Stimulated activated naive CD8-positive, alpha-beta T cell treated with anti-CD3 and anti-CD28 coated beads, Interleukin-15, amount 100 ng/mL, for 72 hours (primary cell): ENCODE data around the gene NPTX1.

Experiments used
- ATAC-seq: fragments of 150-1000 bp; cut with Tn5 transposase; 2 replicates; pipeline ENCODE4 v1.10.0; 2021; ENCODE audit warnings: mild to moderate bottlenecking, moderate library complexity
- DNase-seq, 2 donors: peaks; one replicate each; pipeline ENCODE4 v3.0.0; 2021 to 2022
- H3K27ac Mint-ChIP-seq, 2 donors: one replicate each; pipeline ENCODE4 v1.8.0; 2022; ENCODE audit warnings: mild to moderate bottlenecking in 2 of 2, mixed read lengths in 2 of 2, moderate library complexity in 2 of 2
- H3K27me3 Mint-ChIP-seq: one replicate; pipeline ENCODE4 v1.8.0; 2022; ENCODE audit warnings: mixed read lengths
- H3K4me1 Mint-ChIP-seq: one replicate; pipeline ENCODE4 v1.8.0; 2022; ENCODE audit warnings: mild to moderate bottlenecking, mixed read lengths
- H3K4me3 Mint-ChIP-seq, 2 donors: one replicate each; pipeline ENCODE4 v1.8.0; 2022; ENCODE audit warnings: mild to moderate bottlenecking in 2 of 2, mixed read lengths in 2 of 2, moderate library complexity in 1 of 2
- H3K9me3 Mint-ChIP-seq, 2 donors: one replicate each; pipeline ENCODE4 v1.8.0; 2022; ENCODE audit warnings: mixed read lengths in 2 of 2

Gene NPTX1

GRCh38 chr17:80433916-80434666 lies 42.3 kb downstream of the NPTX1 start:
- Mint-ChIP-seq H3K27ac (no peak overlapping the region), H3K9me3 (no peaks in the 10 kb centered on the region), H3K4me3 (no peak overlapping the region), H3K4me1 (no peaks in the 10 kb centered on the region), H3K27me3 (no peaks in the 10 kb centered on the region)
- no peak for DNase-seq
- ATAC-seq, result no peak

- no peaks in the 10 kb centered on the region for H3K27me3 Mint-ChIP-seq
- no peak for ATAC-seq
- no peak overlapping the region for H3K4me3 Mint-ChIP-seq
- H3K27ac Mint-ChIP-seq, result no peak overlapping the region
- H3K4me1 Mint-ChIP-seq, result no peaks in the 10 kb centered on the region
- H3K9me3 Mint-ChIP-seq, result no peaks in the 10 kb centered on the region
- no peak for DNase-seq
Measured at GRCh38 chr17:80432961-80433550, 43.4 kb downstream of the NPTX1 start.

GRCh38 chr17:80432350-80432955 lies 44.0 kb downstream of the NPTX1 start:
- DNase-seq (no peak), ATAC-seq (no peak)
- no peaks in the 10 kb centered on the region for H3K9me3 Mint-ChIP-seq
- no peaks in the 10 kb centered on the region for H3K27me3 Mint-ChIP-seq
- peaks cover 2% of the 10 kb centered on the region for H3K4me1 Mint-ChIP-seq
- H3K4me3 Mint-ChIP-seq, result no peak overlapping the region
- no peak overlapping the region for H3K27ac Mint-ChIP-seq

GRCh38 chr17:80431246-80432195 lies 44.9 kb downstream of the NPTX1 start:
- ATAC-seq (no peak), DNase-seq (no peak)
- Mint-ChIP-seq H3K9me3 (no peaks in the 10 kb centered on the region), H3K4me1 (peaks cover 11% of the 10 kb centered on the region), H3K27ac (no peak overlapping the region), H3K4me3 (no peak overlapping the region), H3K27me3 (no peaks in the 10 kb centered on the region)

- no peak overlapping the region for H3K4me3 Mint-ChIP-seq
- H3K27ac Mint-ChIP-seq, result no peak overlapping the region
- peaks cover 20% of the 10 kb centered on the region for H3K4me1 Mint-ChIP-seq
- H3K27me3 Mint-ChIP-seq, result peaks cover 5% of the 10 kb centered on the region
- H3K9me3 Mint-ChIP-seq, result no peaks in the 10 kb centered on the region
- ATAC-seq (no peak), DNase-seq (no peak)
Measured at GRCh38 chr17:80430446-80431245, 45.8 kb downstream of the NPTX1 start.

- no peak for ATAC-seq
- DNase-seq, result no peak
- Mint-ChIP-seq H3K4me3 (no peak overlapping the region), H3K27me3 (peaks cover 13% of the 10 kb centered on the region), H3K4me1 (peaks cover 20% of the 10 kb centered on the region), H3K9me3 (no peaks in the 10 kb centered on the region), H3K27ac (peak overlapping the region in 1 of 2 donors; percentile 59)
Measured at GRCh38 chr17:80429356-80430275, 46.8 kb downstream of the NPTX1 start.

- Mint-ChIP-seq H3K4me3 (no peak overlapping the region), H3K9me3 (no peaks in the 10 kb centered on the region), H3K27ac (no peak overlapping the region), H3K4me1 (peaks cover 20% of the 10 kb centered on the region), H3K27me3 (peaks cover 13% of the 10 kb centered on the region)
- DNase-seq, result no peak
- no peak for ATAC-seq
Measured at GRCh38 chr17:80428796-80429195, 47.6 kb downstream of the NPTX1 start.

- ATAC-seq (no peak), DNase-seq (no peak)
- H3K9me3 Mint-ChIP-seq, result no peaks in the 10 kb centered on the region
- no peak overlapping the region for H3K4me3 Mint-ChIP-seq
- peaks cover 13% of the 10 kb centered on the region for H3K27me3 Mint-ChIP-seq
- H3K4me1 Mint-ChIP-seq, result peaks cover 20% of the 10 kb centered on the region
- H3K27ac Mint-ChIP-seq, result no peak overlapping the region
Measured at GRCh38 chr17:80428363-80428762, 48.0 kb downstream of the NPTX1 start.

GRCh38 chr17:80427366-80428282 lies 48.8 kb downstream of the NPTX1 start:
- Mint-ChIP-seq H3K4me3 (no peak overlapping the region), H3K4me1 (peaks cover 20% of the 10 kb centered on the region), H3K27ac (peak overlapping the region in 1 of 2 donors; percentile 27), H3K9me3 (no peaks in the 10 kb centered on the region), H3K27me3 (peaks cover 13% of the 10 kb centered on the region)
- ATAC-seq, result no peak
- no peak for DNase-seq

GRCh38 chr17:80426671-80427326 lies 49.6 kb downstream of the NPTX1 start:
- Mint-ChIP-seq H3K4me3 (peak overlapping the region in 1 of 2 donors; percentile 50), H3K27me3 (peaks cover 13% of the 10 kb centered on the region), H3K27ac (peak overlapping the region; percentile 27 to 48), H3K9me3 (no peaks in the 10 kb centered on the region), H3K4me1 (peaks cover 20% of the 10 kb centered on the region)
- ATAC-seq (peak; percentile 97), DNase-seq (peak; percentile 90 to 91)

- H3K27ac Mint-ChIP-seq, result no peak overlapping the region
Measured at GRCh38 chr17:80425835-80426426, 50.5 kb downstream of the NPTX1 start.

More at GRCh38 chr17:80425835-80426426, 50.5 kb downstream of the NPTX1 start:
- Mint-ChIP-seq H3K4me3 (peak overlapping the region in 1 of 2 donors; percentile 5), H3K9me3 (no peaks in the 10 kb centered on the region), H3K4me1 (peaks cover 20% of the 10 kb centered on the region), H3K27me3 (peaks cover 13% of the 10 kb centered on the region)
- DNase-seq, result no peak
- ATAC-seq, result no peak
